Ectodermal cell (in vitro differentiated cells): ENCODE results near the gene GRIP2.

ENCODE experiments used
- H3K27ac ChIP-seq: 2 replicates; pipeline ENCODE4 v1.7.0; 2013; ENCODE audit warnings: mild to moderate bottlenecking, low read depth, low read length; ENCODE audit not compliant: insufficient read depth, poor library complexity, severe bottlenecking
- H3K27me3 ChIP-seq: 2 replicates; pipeline ENCODE4 v1.7.0; 2013; ENCODE audit warnings: mild to moderate bottlenecking, low read length; ENCODE audit not compliant: insufficient read depth, control insufficient read depth, poor library complexity, severe bottlenecking
- H3K36me3 ChIP-seq: one replicate; pipeline ENCODE4 v1.7.0; 2013; ENCODE audit warnings: low read length; ENCODE audit not compliant: control insufficient read depth, insufficient read depth
- H3K4me1 ChIP-seq: one replicate; pipeline ENCODE4 v1.7.0; 2013; ENCODE audit warnings: low read length; ENCODE audit not compliant: control insufficient read depth, insufficient read depth
- H3K4me3 ChIP-seq: 2 replicates; pipeline ENCODE4 v1.7.0; 2013; ENCODE audit warnings: low read depth, low read length, control low read depth; ENCODE audit not compliant: insufficient read depth
- H3K9me3 ChIP-seq: 2 replicates; pipeline ENCODE4 v1.7.0; 2013; ENCODE audit warnings: mild to moderate bottlenecking, low read length, moderate library complexity; ENCODE audit not compliant: control insufficient read depth
- WGBS, 2 experiments: methylation state at CpG; one replicate each; pipeline ENCODE4 v1.1.7; 2013; ENCODE audit warnings: missing lambda C conversion rate in 2 of 2; 5-methylcytosine and 5-hydroxymethylcytosine counted together

GRIP2 gene

GRCh38 chr3:14562121-14562890 lies 22.2 kb upstream of the GRIP2 start:
- Histone ChIP-seq H3K9me3 (no peaks in the 10 kb centered on the region), H3K36me3 (no peaks in the 10 kb centered on the region), H3K4me3 (no peak overlapping the region), H3K27ac (no peak overlapping the region), H3K27me3 (no peaks in the 10 kb centered on the region), H3K4me1 (no peaks in the 10 kb centered on the region)
- 90 to 91% methylated on average over 14 of the region's 14 CpGs for WGBS, 2 experiments

DNA sequence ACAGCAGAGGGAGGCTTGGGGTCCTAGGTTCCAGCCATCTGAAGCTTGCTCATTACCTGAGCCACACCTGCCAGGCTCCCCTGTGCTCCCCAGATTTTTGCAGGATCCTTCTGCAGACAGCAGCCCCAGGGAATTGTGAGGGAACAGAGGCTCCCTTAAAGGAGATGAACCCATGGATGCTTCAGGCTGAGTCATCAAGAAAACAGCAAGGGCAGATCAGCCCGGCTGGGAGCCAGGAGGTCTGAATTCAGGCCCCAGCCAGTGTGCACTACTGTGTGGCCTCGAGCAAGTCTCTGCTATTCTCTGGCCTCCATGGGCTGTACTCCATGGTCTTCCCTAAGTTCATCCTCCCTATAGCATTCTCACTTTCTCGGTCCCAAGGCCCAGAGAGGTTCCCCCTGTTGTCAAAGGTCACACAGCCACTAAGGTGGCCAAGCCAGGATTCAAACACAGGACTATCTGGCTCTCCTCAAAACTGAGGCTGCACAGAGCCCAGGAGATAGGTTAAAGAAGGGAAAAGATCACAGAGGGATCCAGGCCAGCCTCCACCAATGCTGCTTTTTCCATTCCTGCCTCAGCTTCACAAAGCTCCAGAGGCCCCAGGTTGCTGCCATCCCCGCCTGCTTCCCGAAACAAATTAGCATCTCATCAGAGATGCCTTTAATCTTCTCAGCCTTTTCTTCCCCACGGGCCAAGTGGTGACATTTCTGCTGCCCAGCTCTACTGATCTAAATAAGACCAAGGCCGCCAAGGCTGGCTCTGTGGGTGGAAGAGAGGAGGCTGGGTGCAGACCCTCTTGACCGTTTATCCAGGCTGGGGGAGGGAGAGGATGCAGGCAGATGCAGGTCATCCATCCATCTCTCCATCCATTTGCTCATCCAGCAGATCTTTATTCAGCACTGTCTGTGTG lies 21.2 kb upstream of the GRIP2 start:
- Histone ChIP-seq H3K36me3 (no peaks in the 10 kb centered on the region), H3K27me3 (no peaks in the 10 kb centered on the region), H3K27ac (no peak overlapping the region), H3K9me3 (no peaks in the 10 kb centered on the region), H3K4me3 (no peak overlapping the region), H3K4me1 (peaks cover 5% of the 10 kb centered on the region)
- 63 to 64% methylated on average over 8 of the region's 8 CpGs for WGBS, 2 experiments

DNA sequence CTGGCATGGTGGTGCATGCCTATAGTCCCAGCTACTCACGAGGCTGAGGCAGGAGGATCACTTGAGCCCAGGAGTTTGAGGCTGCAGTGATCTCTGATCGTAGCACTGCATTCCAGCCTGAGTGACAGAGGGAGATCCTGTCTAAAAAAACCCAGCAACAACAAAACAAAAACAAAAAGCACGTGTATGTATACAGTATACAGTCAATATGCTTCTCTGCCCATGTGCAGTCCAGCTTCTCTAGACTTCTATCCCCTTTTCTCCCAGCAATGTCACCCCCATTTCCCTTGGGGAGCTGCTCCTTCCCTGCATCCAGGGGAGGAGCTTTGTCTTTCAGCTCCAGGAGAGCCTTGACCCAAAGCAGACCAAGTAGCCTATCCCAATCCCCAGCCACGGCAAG lies 20.0 kb upstream of the GRIP2 start:
- Histone ChIP-seq H3K4me1 (peaks cover 5% of the 10 kb centered on the region), H3K9me3 (no peaks in the 10 kb centered on the region), H3K27me3 (no peaks in the 10 kb centered on the region), H3K4me3 (no peak overlapping the region), H3K36me3 (no peaks in the 10 kb centered on the region), H3K27ac (no peak overlapping the region)
- 93% methylated on average over 4 of the region's 4 CpGs for WGBS, 2 experiments

- 91 to 95% methylated on average over 9 of the region's 9 CpGs for WGBS, 2 experiments
- Histone ChIP-seq H3K9me3 (no peaks in the 10 kb centered on the region), H3K4me3 (no peak overlapping the region), H3K27me3 (no peaks in the 10 kb centered on the region), H3K36me3 (no peaks in the 10 kb centered on the region), H3K4me1 (peaks cover 9% of the 10 kb centered on the region), H3K27ac (no peak overlapping the region)
Observed at GRCh38 chr3:14558029-14558428, 17.9 kb upstream of the GRIP2 start.

DNA sequence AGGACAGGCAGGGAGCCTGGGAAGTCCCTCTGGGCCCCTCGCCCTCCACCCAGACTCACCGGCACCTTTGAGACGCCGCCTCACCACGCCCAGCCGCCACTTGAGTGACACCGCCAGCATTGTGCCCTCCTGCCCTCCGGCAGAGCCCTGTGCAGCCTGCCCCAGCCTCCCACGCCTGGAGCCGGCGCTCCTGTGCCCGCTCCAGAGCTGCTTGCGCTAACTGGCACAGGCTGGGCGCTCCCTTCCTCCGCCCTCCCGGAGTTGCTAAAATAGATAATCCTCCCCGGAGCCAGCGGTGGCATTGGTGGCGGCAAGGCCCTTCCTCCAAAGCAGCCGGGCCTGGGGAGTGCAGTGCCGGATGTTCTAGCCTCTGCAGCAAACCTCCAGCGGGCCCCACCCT lies 15.7 kb upstream of the GRIP2 start:
- no peak overlapping the region for H3K4me3 ChIP-seq
- WGBS, 2 experiments, result 84 to 87% methylated on average over 22 of the region's 22 CpGs
- no peaks in the 10 kb centered on the region for H3K36me3 ChIP-seq
- H3K27me3 ChIP-seq, result no peaks in the 10 kb centered on the region
- no peaks in the 10 kb centered on the region for H3K9me3 ChIP-seq
- H3K27ac ChIP-seq, result no peak overlapping the region
- H3K4me1 ChIP-seq, result peaks cover 9% of the 10 kb centered on the region

DNA sequence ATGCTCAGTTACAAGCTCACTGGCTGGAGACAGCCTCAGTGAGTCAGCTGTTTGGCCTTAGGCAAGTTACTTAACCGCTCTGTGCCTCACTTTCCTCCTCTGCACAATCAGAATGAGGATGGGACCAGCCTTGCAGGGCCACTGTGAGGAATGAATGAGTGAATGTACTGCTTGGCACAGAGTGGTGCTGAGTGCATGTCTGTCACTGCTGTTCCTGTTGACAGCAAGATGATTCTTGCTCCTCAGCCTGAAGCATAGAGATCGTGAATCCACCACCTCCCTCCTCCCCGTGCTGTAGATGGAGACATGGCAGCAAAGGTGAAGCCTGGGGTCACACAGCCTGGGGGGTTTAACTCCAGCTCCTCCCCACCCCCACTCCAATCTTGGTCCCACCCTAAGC lies 14.6 kb upstream of the GRIP2 start:
- peaks cover 9% of the 10 kb centered on the region for H3K4me1 ChIP-seq
- no peak overlapping the region for H3K27ac ChIP-seq
- no peaks in the 10 kb centered on the region for H3K36me3 ChIP-seq
- WGBS, 2 experiments, result 83 to 90% methylated on average over 3 of the region's 3 CpGs
- H3K27me3 ChIP-seq, result no peaks in the 10 kb centered on the region
- no peaks in the 10 kb centered on the region for H3K9me3 ChIP-seq
- no peak overlapping the region for H3K4me3 ChIP-seq

DNA sequence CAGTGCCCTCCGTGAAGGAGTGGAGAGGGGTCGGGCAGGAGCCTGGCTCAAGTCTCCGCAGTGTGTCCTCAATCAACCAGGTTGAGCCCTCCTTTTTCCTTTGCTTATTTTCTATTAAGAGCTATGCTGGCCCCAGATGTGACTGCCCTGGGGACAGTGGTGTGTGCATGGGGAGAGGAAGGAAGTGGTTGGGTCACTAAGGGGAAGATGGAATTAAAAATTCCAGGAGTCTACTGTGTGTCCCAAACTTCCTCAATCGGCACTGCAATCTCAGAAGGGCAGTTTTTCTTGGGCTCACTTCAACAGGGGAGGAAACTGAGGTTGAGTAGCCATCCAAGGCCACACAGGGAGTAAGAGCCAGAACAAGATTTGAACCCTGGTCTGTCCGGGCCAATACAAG lies 13.7 kb upstream of the GRIP2 start:
- H3K4me1 ChIP-seq, result peaks cover 9% of the 10 kb centered on the region
- H3K27me3 ChIP-seq, result no peaks in the 10 kb centered on the region
- no peaks in the 10 kb centered on the region for H3K36me3 ChIP-seq
- no peak overlapping the region for H3K4me3 ChIP-seq
- WGBS, 2 experiments, result 94% methylated on average over 5 of the region's 5 CpGs
- no peak overlapping the region for H3K27ac ChIP-seq
- no peaks in the 10 kb centered on the region for H3K9me3 ChIP-seq

GRCh38 chr3:14552717-14553116 lies 12.6 kb upstream of the GRIP2 start:
- peaks cover 9% of the 10 kb centered on the region for H3K4me1 ChIP-seq
- no peak overlapping the region for H3K27ac ChIP-seq
- H3K4me3 ChIP-seq, result no peak overlapping the region
- no peaks in the 10 kb centered on the region for H3K36me3 ChIP-seq
- WGBS, 2 experiments, result 90 to 94% methylated on average over 4 of the region's 4 CpGs
- H3K27me3 ChIP-seq, result no peaks in the 10 kb centered on the region
- no peaks in the 10 kb centered on the region for H3K9me3 ChIP-seq

DNA sequence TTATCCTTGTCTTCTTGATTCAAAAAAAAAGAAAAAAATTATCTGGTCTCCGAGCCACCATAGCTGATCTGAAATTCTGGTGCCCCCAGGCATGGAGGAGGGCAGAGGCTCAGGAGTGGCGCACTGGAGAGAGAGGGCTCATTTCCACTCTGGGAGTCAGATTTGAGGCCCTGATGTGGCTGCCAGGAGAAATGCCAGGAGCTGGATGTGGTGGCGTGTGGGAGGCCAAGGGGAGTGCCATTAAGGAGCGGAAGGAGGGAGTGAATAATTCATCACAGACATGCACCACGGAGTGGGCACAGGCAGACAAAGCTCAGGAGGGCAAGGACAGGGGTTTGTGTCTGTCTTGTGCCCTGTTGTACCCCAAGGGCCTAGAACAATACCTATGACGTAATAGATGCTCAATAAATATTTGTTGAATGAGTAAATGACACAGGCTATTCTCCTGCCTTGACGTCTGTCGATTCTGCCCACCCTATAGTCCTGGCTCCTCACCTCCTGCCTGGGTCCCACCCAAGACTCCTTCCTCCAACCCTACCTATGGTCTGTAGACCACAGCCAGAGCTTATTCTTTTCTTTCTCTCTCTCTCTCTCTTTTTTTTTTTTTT lies 12.0 kb upstream of the GRIP2 start:
- Histone ChIP-seq H3K27me3 (no peaks in the 10 kb centered on the region), H3K27ac (no peak overlapping the region), H3K4me3 (no peak overlapping the region), H3K36me3 (no peaks in the 10 kb centered on the region), H3K4me1 (peaks cover 9% of the 10 kb centered on the region), H3K9me3 (no peaks in the 10 kb centered on the region)
- WGBS, 2 experiments, result 93 to 94% methylated on average over 8 of the region's 8 CpGs
